SK-N-SH treated with all-trans-retinoic acid at 6 μM for 48 hours (cell line): ENCODE measurements around the gene SMARCA1.

ENCODE experiments used
- ATAC-seq: fragments of 200-7000 bp; cut with Tn5 transposase; 3 replicates; pipeline ENCODE4 v1.9.1; 2020; ENCODE audit warnings: mild to moderate bottlenecking, moderate library complexity
- ARNTL ChIP-seq: fragments of 450-650 bp; formaldehyde crosslinking; IDR thresholded peaks from 2 replicates; pipeline ENCODE4 v1.5.0; 2020; ENCODE audit warnings: low read depth, mild to moderate bottlenecking, moderate library complexity, borderline replicate concordance
- BACH2 ChIP-seq: fragments of 250-450 bp; sonication (Bioruptor Pico); IDR thresholded peaks from 2 replicates; pipeline ENCODE4 v1.9.0; 2021; ENCODE audit warnings: mild to moderate bottlenecking, borderline replicate concordance
- CSDC2 ChIP-seq: fragments of 250-450 bp; sonication (Bioruptor Pico); IDR thresholded peaks from 2 replicates; pipeline ENCODE4 v1.5.0; 2020; ENCODE audit warnings: mild to moderate bottlenecking, moderate library complexity
- CSRNP3 ChIP-seq: fragments of 250-450 bp; sonication (Bioruptor Pico); IDR thresholded peaks from 2 replicates; pipeline ENCODE4 v1.5.1; 2021; ENCODE audit warnings: mild to moderate bottlenecking, moderate library complexity
- ESRRG ChIP-seq: fragments of 250-450 bp; sonication (Bioruptor Pico); IDR thresholded peaks from 2 replicates; pipeline ENCODE4 v1.6.1; 2021; ENCODE audit warnings: mild to moderate bottlenecking
- GLIS3 ChIP-seq: fragments of 250-450 bp; sonication (Bioruptor Pico); IDR thresholded peaks from 2 replicates; pipeline ENCODE4 v1.5.0; 2020; ENCODE audit warnings: mild to moderate bottlenecking, moderate library complexity
- ISL1 ChIP-seq: fragments of 250-450 bp; sonication (Bioruptor Pico); IDR thresholded peaks from 2 replicates; pipeline ENCODE4 v2.1.2; 2022; ENCODE audit warnings: mild to moderate bottlenecking, moderate library complexity
- OSR1 ChIP-seq: fragments of 250-450 bp; sonication (Bioruptor Pico); IDR thresholded peaks from 2 replicates; pipeline ENCODE4 v1.8.0; 2022; ENCODE audit warnings: moderate library complexity, mild to moderate bottlenecking, inconsistent platforms
- PATZ1 ChIP-seq: fragments of 250-450 bp; sonication (Bioruptor Pico); IDR thresholded peaks from 2 replicates; pipeline ENCODE4 v1.8.0; 2020; ENCODE audit warnings: mild to moderate bottlenecking, moderate library complexity, borderline replicate concordance
- PPARA ChIP-seq: fragments of 250-450 bp; sonication (Bioruptor Pico); IDR thresholded peaks from 2 replicates; pipeline ENCODE4 v1.5.0; 2020; ENCODE audit warnings: mild to moderate bottlenecking, borderline replicate concordance
- RARB ChIP-seq: fragments of 250-450 bp; sonication (Bioruptor Pico); IDR thresholded peaks from 2 replicates; pipeline ENCODE4 v1.8.0; 2021; ENCODE audit warnings: mild to moderate bottlenecking, moderate library complexity
- SNAI2 ChIP-seq: fragments of 250-450 bp; sonication (Bioruptor Pico); IDR thresholded peaks from 2 replicates; pipeline ENCODE4 v1.5.0; 2020; ENCODE audit warnings: mild to moderate bottlenecking, moderate library complexity
- TCF4 ChIP-seq: fragments of 250-450 bp; sonication (Bioruptor Pico); IDR thresholded peaks from 2 replicates; pipeline ENCODE4 v1.8.0; 2021; ENCODE audit warnings: mild to moderate bottlenecking, moderate library complexity, borderline replicate concordance
- TOX ChIP-seq: fragments of 250-450 bp; sonication (Bioruptor Pico); IDR thresholded peaks from 2 replicates; pipeline ENCODE4 v1.8.0; 2021; ENCODE audit warnings: mild to moderate bottlenecking, moderate library complexity, borderline replicate concordance
- ZC3H10 ChIP-seq: fragments of 250-450 bp; sonication (Bioruptor Pico); IDR thresholded peaks from 2 replicates; pipeline ENCODE4 v1.5.1; 2021; ENCODE audit warnings: mild to moderate bottlenecking, moderate library complexity
- ZFP3 ChIP-seq: fragments of 250-450 bp; sonication (Bioruptor Pico); IDR thresholded peaks from 2 replicates; pipeline ENCODE4 v1.5.0; 2020; ENCODE audit warnings: mild to moderate bottlenecking, moderate library complexity
- ZFP30 ChIP-seq: fragments of 450-650 bp; formaldehyde crosslinking; IDR thresholded peaks from 2 replicates; pipeline ENCODE4 v1.5.0; 2022; ENCODE audit warnings: mild to moderate bottlenecking, moderate library complexity
- ZNF565 ChIP-seq: fragments of 450-650 bp; formaldehyde crosslinking; conservative IDR thresholded peaks from 2 replicates; pipeline ENCODE4 v1.5.0; 2020; ENCODE audit warnings: low read depth, mild to moderate bottlenecking, moderate library complexity
- ZNF70 ChIP-seq: fragments of 450-650 bp; formaldehyde crosslinking; IDR thresholded peaks from 2 replicates; pipeline ENCODE4 v1.5.0; 2020; ENCODE audit warnings: mild to moderate bottlenecking, moderate library complexity
- ZNF8 ChIP-seq: fragments of 450-650 bp; formaldehyde crosslinking; IDR thresholded peaks from 2 replicates; pipeline ENCODE4 v1.5.0; 2020; ENCODE audit warnings: mild to moderate bottlenecking, moderate library complexity
- TF ChIP-seq, protein P1 (sequence below): fragments of 250-450 bp; sonication (Bioruptor Pico); IDR thresholded peaks from 2 replicates; pipeline ENCODE4 v1.8.0; 2021; ENCODE audit warnings: low read depth, mild to moderate bottlenecking, moderate library complexity, borderline replicate concordance

SMARCA1 gene, protein sequence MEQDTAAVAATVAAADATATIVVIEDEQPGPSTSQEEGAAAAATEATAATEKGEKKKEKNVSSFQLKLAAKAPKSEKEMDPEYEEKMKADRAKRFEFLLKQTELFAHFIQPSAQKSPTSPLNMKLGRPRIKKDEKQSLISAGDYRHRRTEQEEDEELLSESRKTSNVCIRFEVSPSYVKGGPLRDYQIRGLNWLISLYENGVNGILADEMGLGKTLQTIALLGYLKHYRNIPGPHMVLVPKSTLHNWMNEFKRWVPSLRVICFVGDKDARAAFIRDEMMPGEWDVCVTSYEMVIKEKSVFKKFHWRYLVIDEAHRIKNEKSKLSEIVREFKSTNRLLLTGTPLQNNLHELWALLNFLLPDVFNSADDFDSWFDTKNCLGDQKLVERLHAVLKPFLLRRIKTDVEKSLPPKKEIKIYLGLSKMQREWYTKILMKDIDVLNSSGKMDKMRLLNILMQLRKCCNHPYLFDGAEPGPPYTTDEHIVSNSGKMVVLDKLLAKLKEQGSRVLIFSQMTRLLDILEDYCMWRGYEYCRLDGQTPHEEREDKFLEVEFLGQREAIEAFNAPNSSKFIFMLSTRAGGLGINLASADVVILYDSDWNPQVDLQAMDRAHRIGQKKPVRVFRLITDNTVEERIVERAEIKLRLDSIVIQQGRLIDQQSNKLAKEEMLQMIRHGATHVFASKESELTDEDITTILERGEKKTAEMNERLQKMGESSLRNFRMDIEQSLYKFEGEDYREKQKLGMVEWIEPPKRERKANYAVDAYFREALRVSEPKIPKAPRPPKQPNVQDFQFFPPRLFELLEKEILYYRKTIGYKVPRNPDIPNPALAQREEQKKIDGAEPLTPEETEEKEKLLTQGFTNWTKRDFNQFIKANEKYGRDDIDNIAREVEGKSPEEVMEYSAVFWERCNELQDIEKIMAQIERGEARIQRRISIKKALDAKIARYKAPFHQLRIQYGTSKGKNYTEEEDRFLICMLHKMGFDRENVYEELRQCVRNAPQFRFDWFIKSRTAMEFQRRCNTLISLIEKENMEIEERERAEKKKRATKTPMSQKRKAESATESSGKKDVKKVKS

DNA sequence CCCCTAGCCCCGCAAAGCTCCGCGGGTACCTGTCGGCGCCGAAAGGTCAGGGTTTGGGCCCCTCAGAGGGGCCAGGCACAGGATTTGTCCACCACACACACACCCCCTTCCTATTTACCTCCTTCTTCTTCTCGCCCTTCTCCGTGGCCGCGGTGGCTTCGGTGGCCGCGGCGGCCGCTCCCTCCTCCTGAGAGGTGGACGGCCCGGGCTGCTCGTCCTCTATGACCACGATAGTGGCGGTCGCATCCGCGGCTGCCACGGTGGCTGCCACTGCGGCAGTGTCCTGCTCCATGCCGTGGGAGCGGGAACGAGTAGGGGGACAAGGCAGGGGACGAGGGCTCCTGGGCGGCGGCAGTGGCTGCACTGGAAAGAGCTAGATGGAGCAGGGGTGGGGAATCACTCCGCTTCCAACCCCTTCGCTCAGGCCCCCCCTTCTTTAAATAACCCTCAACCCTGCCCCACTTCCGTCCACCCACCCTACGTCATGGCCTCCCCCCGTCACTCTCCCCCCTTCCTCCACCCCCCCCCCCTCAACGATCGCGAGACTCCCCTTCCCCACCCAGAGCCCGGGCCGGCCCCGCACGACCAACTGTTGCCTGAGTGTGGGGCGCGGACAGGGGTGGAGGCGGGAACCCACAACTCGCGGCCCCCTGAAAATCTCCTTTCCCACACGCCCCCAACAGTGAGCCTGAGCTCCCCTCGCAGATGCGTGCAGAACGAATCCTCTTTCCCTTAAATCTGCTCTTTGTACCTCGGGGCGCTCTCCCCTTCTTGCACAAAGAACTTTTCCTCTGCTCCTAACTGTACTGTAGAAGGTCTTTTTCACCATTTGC lies at the start of gene SMARCA1:
TSS of gene SMARCA1 (minus strand) at position 412 of the 833 bp plus-strand sequence. CDS start at position 292, 120 bp downstream.
- TF ChIP-seq GLIS3 (CRISPR knock-in tag): no peak
- no peak for TF ChIP-seq ZNF565 (CRISPR knock-in tag)
- TF ChIP-seq TOX (CRISPR knock-in tag): no peak
- TF ChIP-seq RARB: no peak
- TF ChIP-seq ZNF70 (CRISPR knock-in tag): no peak
- TF ChIP-seq ZNF8: no peak
- TF ChIP-seq SNAI2: no peak
- TF ChIP-seq OSR1: no peak
- no peak for TF ChIP-seq ZC3H10 (CRISPR knock-in tag)
- TF ChIP-seq PPARA (CRISPR knock-in tag): no peak
- TF ChIP-seq, protein P1, sequence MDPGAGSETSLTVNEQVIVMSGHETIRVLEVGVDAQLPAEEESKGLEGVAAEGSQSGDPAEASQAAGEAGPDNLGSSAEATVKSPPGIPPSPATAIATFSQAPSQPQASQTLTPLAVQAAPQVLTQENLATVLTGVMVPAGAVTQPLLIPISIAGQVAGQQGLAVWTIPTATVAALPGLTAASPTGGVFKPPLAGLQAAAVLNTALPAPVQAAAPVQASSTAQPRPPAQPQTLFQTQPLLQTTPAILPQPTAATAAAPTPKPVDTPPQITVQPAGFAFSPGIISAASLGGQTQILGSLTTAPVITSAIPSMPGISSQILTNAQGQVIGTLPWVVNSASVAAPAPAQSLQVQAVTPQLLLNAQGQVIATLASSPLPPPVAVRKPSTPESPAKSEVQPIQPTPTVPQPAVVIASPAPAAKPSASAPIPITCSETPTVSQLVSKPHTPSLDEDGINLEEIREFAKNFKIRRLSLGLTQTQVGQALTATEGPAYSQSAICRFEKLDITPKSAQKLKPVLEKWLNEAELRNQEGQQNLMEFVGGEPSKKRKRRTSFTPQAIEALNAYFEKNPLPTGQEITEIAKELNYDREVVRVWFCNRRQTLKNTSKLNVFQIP: no peak
- TF ChIP-seq ZFP3 (CRISPR knock-in tag): no peak
- TF ChIP-seq ARNTL (CRISPR knock-in tag): no peak
- TF ChIP-seq TCF4: no peak
- no peak for TF ChIP-seq CSDC2 (CRISPR knock-in tag)
- TF ChIP-seq ESRRG (CRISPR knock-in tag): no peak
- no peak for TF ChIP-seq CSRNP3
- TF ChIP-seq BACH2 (CRISPR knock-in tag): no peak
- no peak for TF ChIP-seq ZFP30 (CRISPR knock-in tag)
- TF ChIP-seq ISL1 (CRISPR knock-in tag): no peak
- TF ChIP-seq, all 23 proteins: peak for 0
- ATAC-seq: peak; percentile 72

DNA sequence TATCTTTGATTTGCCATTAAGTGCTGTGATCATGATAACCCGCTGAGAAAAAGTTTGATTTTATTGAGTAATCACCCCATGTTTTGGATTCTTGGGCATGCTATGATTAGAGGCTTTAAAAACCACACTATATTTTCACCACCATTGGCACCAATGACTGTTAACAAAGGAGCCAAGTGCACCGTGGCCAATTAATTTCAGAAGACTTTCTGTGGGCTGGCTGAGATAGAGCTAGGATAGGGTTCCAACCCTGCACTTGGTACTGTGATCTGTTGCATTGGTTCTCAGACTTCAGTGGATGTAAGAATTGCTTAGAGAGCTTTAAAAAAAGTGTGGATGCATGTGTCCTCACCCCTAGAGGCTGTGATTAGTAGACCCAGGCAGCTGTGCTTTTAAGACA lies 49.1 kb upstream of the SMARCA1 start:
- no peak for ATAC-seq
- TF ChIP-seq, protein P1: no peak
- TF ChIP-seq SNAI2 (no peak), PATZ1 (CRISPR knock-in tag) (no peak), TOX (CRISPR knock-in tag) (no peak), BACH2 (CRISPR knock-in tag) (no peak), ZC3H10 (CRISPR knock-in tag) (no peak), PPARA (CRISPR knock-in tag) (no peak), RARB (no peak), TCF4 (no peak), ESRRG (CRISPR knock-in tag) (no peak), ARNTL (CRISPR knock-in tag) (no peak), ISL1 (CRISPR knock-in tag) (no peak), ZNF70 (CRISPR knock-in tag) (no peak)
- TF ChIP-seq, all 23 proteins: peak for 0
